T-helper 2 cell treated with Interferon-gamma antibody and Interleukin-4, amounts not matched to agents 5 μg/mL and 100 μg/mL, for 36 hours (primary cell): ENCODE measurements around the gene PSPC1.
"Not testable (repeated sequence)": the region's sequence is repeated elsewhere in the genome, so short reads cannot be mapped to it uniquely, and the experiment has no call there.

Source experiments
- DNase-seq: peaks from one replicate; pipeline ENCODE4 v3.0.0; 2021; ENCODE audit warnings: low spot score
- H3K27ac Mint-ChIP-seq: one replicate; pipeline ENCODE4 v1.8.0; 2021; ENCODE audit warnings: mild to moderate bottlenecking, mixed read lengths
- H3K27me3 Mint-ChIP-seq: one replicate; pipeline ENCODE4 v1.8.0; 2021; ENCODE audit warnings: low read depth, mixed read lengths
- H3K36me3 Mint-ChIP-seq: one replicate; pipeline ENCODE4 v1.8.0; 2021; ENCODE audit warnings: low read depth, mixed read lengths
- H3K4me1 Mint-ChIP-seq: one replicate; pipeline ENCODE4 v1.8.0; 2021; ENCODE audit warnings: low read depth, mixed read lengths
- H3K4me3 Mint-ChIP-seq: one replicate; pipeline ENCODE4 v1.8.0; 2022; ENCODE audit warnings: mild to moderate bottlenecking, moderate library complexity, mixed read lengths
- H3K9me3 Mint-ChIP-seq: one replicate; pipeline ENCODE4 v1.8.0; 2021; ENCODE audit warnings: mixed read lengths

The PSPC1 gene, protein sequence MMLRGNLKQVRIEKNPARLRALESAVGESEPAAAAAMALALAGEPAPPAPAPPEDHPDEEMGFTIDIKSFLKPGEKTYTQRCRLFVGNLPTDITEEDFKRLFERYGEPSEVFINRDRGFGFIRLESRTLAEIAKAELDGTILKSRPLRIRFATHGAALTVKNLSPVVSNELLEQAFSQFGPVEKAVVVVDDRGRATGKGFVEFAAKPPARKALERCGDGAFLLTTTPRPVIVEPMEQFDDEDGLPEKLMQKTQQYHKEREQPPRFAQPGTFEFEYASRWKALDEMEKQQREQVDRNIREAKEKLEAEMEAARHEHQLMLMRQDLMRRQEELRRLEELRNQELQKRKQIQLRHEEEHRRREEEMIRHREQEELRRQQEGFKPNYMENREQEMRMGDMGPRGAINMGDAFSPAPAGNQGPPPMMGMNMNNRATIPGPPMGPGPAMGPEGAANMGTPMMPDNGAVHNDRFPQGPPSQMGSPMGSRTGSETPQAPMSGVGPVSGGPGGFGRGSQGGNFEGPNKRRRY

DNA sequence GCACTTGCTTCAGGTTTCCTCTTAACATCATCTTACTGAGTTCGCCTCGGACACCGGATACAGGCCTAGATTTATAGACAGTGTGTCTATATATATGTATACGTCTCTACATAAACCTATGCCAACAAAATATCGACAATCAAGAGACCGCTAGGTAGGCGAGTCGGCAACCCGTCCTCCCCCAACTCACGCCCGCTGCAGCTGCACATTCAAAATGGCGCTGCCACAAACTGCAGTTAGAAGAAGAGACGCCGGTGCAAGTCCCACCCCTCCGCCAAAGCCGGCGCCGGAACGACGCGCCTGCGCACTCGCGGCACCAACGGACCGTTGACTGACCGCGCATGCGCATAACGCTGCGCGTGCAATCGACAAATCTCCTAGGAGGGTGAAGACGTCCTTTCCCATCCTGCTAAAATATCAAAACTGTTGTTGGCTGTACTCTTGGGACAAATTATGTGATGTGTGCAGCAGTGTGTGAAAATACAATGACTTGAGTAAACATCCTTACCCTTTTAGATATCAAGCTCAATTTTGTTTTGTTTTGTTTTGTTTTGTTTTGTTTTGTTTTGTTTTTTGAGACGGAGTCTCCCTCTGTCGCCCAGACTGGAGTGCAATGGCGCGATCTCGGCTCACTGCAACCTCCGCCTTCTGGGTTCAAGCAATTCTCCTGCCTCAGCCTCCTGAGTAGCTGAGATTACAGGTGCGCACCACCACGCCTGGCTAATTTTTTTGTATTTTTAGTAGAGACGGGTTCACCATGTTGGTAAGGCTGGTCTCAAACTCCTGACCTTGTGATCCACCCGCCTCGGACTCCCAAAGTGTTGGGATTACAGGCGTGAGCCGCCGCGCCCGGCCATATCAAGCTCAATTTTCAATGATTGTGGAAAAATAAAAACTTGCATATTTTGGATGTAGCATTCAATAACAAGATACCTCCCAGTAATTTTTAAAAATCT is at the start of gene PSPC1:
Gene PSPC1 (minus strand): TSS at position 219 of the 956 bp plus-strand sequence. CDS start 188 bp downstream, at position 31.
- H3K4me3 Mint-ChIP-seq, result peak within 1 kb of the TSS; percentile 99
- not testable (repeated sequence) for H3K27me3 Mint-ChIP-seq, H3K9me3 Mint-ChIP-seq, H3K4me1 Mint-ChIP-seq
- peaks cover 12% of the 10 kb centered on the region for H3K36me3 Mint-ChIP-seq
- peak within 1 kb of the TSS; percentile 99 for H3K27ac Mint-ChIP-seq
- peak; percentile 96 for DNase-seq

DNA sequence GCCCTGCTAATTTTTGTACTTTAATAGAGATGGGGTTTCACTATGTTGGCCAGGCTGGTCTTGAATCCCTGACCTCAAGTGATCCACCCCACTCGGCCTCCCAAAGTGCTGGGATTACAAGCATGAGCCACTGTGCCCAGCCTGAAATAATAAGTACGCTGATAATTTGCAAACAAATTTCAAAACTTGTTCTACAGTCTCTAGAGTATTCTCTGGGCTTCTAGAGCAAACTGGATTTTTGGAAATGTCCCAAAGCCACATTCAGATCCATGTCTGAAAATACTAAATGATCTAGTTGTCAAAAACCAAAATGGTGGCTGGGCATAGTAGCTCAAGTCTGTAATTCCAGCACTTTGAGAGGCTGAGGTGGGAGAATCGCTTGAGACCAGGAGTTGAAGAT is 39.9 kb upstream of the PSPC1 start:
- Mint-ChIP-seq H3K9me3 (no peaks in the 10 kb centered on the region), H3K27ac (no peak overlapping the region), H3K4me1 (no peaks in the 10 kb centered on the region), H3K27me3 (no peaks in the 10 kb centered on the region), H3K36me3 (peaks cover 47% of the 10 kb centered on the region), H3K4me3 (no peak overlapping the region)
- DNase-seq, result no peak

DNA sequence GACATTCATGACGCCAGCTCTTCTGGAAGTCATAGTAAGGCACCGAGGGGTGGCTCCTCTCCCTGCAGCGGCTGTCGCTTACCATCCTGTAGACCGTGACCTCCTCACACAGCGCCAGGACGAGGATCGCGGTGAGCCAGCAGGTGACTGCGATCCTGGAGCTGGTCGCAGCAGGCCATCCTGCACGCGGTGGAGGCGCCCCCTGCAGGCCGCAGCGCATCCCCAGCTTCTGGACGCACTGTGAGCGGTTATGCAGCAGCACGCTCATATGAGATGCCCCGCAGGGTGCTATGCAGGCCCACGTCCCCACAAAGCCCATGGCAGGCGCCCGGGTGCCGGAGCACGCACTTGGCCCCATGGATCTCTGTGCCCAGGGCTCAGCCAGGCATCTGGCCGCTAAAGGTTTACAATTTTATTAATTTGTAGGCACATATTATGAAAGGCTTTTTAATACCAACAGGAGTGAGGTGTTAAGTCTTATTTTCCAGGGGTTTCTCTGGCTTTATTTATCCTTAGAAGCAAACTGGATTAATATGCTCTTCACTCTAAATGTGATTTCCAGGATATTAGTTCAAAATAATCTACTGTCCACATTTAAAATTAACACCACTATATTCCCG is 35.6 kb upstream of the PSPC1 start:
- Mint-ChIP-seq H3K4me3 (no peak overlapping the region), H3K27ac (no peak overlapping the region), H3K27me3 (no peaks in the 10 kb centered on the region), H3K9me3 (no peaks in the 10 kb centered on the region), H3K4me1 (peaks cover 4% of the 10 kb centered on the region), H3K36me3 (peaks cover 26% of the 10 kb centered on the region)
- DNase-seq, result peak; percentile 12

DNA sequence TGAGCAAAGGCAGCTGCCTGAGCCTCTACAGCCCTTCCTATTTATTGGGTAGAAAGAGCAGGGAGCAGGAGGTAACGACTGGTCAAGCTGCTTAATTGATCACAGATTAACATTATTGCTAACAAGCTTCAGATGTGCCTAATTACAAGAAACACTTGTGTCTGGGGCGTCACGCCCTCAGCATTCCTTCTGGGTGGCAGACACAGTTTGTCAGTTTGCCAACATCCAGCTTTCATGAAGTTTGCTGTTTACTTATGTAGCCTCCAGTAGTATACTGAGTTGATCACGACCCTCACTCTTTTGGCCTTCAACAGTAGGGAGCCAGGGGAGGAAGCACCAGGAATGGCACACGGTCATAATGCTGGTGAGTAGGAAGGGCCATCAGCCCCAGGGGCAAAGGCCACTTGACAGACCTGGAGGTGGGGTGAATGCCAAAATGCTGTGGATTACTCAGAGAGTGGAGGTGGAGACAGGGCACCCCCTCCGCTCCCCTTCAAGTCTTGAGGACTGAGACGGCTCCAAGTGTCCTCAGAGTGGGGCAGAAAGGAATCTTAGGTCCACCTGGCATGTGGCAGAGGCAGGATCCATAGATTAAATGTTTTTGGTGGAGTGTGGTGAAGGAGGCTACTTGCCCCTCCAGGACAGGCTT is 34.9 kb upstream of the PSPC1 start:
- Mint-ChIP-seq H3K4me1 (peaks cover 4% of the 10 kb centered on the region), H3K4me3 (no peak overlapping the region), H3K36me3 (peaks cover 23% of the 10 kb centered on the region), H3K27me3 (no peaks in the 10 kb centered on the region), H3K27ac (peak overlapping the region; percentile 35), H3K9me3 (no peaks in the 10 kb centered on the region)
- no peak for DNase-seq

DNA sequence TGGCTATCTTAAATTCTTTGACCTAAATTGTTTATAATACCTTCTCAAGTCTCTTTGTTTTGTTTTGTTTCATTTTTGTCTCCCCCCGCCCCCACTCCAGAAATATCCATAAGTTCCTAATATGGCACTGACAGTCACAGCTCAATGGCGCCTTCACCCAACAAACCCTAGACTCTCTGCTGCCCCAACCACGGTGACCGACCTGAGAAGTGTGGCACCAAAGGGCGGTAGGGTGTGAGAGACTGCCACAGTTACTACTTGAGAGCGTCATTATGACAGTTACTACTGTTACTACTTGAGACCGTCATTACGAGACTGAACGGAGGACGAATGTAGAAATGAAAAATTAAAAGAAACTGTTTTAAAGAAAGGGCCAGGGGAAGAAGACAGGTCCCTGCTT is 34.4 kb upstream of the PSPC1 start:
- Mint-ChIP-seq H3K4me3 (no peak overlapping the region), H3K9me3 (no peaks in the 10 kb centered on the region), H3K4me1 (peaks cover 5% of the 10 kb centered on the region), H3K27ac (peak overlapping the region; percentile 35), H3K36me3 (peaks cover 25% of the 10 kb centered on the region), H3K27me3 (no peaks in the 10 kb centered on the region)
- DNase-seq, result no peak

DNA sequence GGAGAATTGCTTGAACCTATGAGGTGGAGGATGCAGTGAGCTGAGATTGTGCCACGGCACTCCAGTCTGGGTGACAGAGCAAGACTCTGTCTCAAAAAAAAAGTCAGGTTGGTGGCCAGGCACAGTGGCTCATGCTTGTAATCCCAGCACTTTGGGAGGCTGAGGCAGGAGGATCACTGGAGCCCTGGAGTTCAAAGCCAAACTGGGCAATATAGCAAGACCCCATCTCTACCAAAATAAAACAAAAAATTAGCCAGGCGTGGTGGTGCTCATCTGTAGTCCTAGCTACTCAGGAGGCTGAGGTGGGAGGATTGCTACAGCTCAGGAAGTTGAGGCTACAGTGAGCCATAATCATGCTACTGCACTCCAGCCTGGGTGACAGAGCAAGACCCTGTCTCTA is 33.1 kb upstream of the PSPC1 start:
- H3K9me3 Mint-ChIP-seq, H3K27ac Mint-ChIP-seq, H3K27me3 Mint-ChIP-seq, H3K4me3 Mint-ChIP-seq, DNase-seq, H3K4me1 Mint-ChIP-seq: not testable (repeated sequence)
- peaks cover 22% of the 10 kb centered on the region for H3K36me3 Mint-ChIP-seq

DNA sequence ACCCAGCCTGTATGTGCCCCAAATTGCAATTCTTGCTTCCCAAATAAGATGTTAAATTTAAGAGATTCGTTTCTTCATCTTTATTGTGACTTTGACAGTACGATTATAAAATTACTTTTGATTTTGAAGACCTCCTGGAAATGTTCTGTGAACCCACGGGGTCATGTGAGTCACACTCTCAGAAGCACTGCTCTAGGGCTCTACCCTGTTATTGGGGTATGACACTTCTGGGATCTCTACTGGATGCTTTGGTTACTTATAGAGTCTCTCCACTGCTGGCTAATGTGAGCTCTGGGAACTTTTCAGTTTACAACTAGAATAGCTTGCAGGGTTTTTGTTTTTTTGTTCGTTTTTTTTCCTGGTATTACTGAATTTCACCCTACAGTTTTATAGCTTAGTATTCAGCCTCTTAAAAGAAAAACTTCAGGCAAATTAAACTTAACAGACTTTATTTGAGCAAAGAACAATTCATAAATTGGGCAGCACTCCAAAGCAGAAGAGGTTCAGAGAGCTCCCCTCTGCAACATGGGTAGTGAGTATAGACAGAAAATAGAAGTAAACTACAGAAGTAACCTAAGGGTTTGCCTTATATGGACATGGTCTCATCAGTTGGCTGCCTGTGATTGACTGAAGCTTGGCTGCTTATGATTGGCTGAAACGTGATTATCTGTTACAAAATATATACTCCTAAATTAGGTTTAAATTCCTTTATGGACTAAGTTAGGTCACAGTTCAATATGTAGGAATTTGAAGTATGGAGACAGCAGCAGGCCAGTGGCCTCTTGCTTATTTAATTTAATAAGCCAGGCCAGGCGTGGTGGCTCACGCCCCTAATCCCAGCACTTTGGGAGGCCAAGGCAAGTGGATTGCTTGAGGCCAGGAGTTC is 28.5 kb upstream of the PSPC1 start:
- DNase-seq, result no peak
- Mint-ChIP-seq H3K27ac (no peak overlapping the region), H3K4me3 (no peak overlapping the region), H3K4me1 (peaks cover 2% of the 10 kb centered on the region), H3K27me3 (no peaks in the 10 kb centered on the region), H3K36me3 (peaks cover 8% of the 10 kb centered on the region), H3K9me3 (no peaks in the 10 kb centered on the region)

DNA sequence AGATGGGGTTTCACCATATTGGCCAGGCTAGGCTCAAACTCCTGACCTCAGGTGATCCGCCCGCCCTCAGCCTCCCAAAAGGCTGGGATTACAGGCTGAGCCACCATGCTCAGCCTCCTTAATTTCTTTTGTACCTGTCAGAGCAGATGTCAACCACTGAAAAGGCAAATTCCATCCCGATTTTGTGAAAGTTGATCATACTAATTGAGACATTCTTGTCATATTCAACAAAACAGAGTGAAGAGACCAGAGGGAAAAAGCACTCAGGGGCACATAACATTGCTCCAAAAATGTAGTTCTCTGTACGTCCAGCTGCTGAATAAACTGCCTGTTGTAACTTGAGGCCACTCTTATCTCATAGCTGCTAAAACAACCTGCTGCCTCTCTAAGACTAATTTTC is 27.4 kb upstream of the PSPC1 start:
- Mint-ChIP-seq H3K27me3 (no peaks in the 10 kb centered on the region), H3K4me3 (no peak overlapping the region), H3K4me1 (peaks cover 2% of the 10 kb centered on the region), H3K9me3 (no peaks in the 10 kb centered on the region), H3K27ac (no peak overlapping the region), H3K36me3 (peaks cover 8% of the 10 kb centered on the region)
- no peak for DNase-seq

DNA sequence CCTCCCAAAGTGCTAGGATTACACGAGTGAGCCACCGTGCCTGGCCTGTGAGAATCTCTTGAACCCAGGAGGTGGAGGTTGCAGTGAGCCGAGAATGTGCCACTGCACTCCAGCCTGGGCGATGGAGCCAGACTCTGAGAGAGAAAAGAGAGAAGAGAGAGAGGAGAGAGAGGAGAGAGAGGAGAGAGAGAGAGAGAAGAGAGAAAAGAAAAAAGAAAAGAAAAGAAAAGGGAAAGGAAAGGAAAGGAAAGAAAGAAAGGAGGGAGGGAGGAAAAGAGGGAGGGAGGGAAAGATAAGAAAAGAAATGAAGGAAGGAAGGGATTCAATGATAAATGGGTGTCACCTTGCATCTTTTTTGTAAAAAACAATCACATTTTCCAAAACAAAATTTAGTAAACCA is 23.0 kb upstream of the PSPC1 start:
- H3K9me3 Mint-ChIP-seq, result no peaks in the 10 kb centered on the region
- no peaks in the 10 kb centered on the region for H3K27me3 Mint-ChIP-seq
- no peaks in the 10 kb centered on the region for H3K4me1 Mint-ChIP-seq
- peaks cover 1% of the 10 kb centered on the region for H3K36me3 Mint-ChIP-seq
- no peak for DNase-seq
- no peak overlapping the region for H3K27ac Mint-ChIP-seq
- no peak overlapping the region for H3K4me3 Mint-ChIP-seq

DNA sequence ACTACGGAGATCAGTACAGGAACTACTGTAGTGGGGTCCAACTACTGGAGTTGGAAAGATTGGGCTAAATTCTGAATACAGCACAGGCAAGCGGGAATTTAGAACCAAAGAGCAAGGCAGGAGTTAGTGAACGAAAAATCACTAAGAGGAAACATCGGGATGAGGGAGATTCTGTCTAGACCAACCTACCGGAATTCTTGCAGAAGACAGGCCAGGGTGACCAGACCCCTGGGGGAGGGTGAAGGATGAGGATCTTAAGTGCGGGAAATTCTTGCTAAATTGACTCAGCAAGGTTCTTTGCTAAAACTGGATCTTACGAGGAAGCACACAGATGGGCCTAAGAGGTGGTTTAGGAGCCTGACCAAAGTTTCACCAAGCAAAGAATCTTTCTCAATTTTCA is 13.2 kb upstream of the PSPC1 start:
- no peak for DNase-seq
- H3K36me3 Mint-ChIP-seq, result no peaks in the 10 kb centered on the region
- no peaks in the 10 kb centered on the region for H3K9me3 Mint-ChIP-seq
- no peak overlapping the region for H3K4me3 Mint-ChIP-seq
- no peaks in the 10 kb centered on the region for H3K27me3 Mint-ChIP-seq
- no peak overlapping the region for H3K27ac Mint-ChIP-seq
- no peaks in the 10 kb centered on the region for H3K4me1 Mint-ChIP-seq

DNA sequence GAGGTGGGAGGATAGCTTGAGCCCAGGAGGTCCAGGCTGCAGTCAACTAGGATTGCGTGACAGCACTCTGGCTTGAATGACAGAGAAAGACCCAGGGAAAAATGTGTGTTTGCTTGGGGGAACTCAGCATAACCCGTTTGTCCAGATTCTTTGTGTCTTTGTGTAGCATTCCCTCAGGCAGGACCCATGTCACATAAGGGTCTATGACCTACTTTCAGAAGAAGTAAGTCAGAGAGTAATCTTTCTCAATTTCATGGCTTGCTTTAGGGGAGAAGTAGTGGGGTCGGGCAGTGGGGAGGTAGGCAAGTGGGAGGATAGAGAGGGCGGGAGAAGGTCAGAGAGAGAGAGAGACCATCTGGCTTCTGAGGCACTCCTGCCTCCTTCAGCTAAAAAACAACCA is 11.9 kb upstream of the PSPC1 start:
- no peaks in the 10 kb centered on the region for H3K9me3 Mint-ChIP-seq
- no peaks in the 10 kb centered on the region for H3K27me3 Mint-ChIP-seq
- no peaks in the 10 kb centered on the region for H3K4me1 Mint-ChIP-seq
- H3K36me3 Mint-ChIP-seq, result no peaks in the 10 kb centered on the region
- H3K4me3 Mint-ChIP-seq, result no peak overlapping the region
- no peak for DNase-seq
- H3K27ac Mint-ChIP-seq, result no peak overlapping the region

DNA sequence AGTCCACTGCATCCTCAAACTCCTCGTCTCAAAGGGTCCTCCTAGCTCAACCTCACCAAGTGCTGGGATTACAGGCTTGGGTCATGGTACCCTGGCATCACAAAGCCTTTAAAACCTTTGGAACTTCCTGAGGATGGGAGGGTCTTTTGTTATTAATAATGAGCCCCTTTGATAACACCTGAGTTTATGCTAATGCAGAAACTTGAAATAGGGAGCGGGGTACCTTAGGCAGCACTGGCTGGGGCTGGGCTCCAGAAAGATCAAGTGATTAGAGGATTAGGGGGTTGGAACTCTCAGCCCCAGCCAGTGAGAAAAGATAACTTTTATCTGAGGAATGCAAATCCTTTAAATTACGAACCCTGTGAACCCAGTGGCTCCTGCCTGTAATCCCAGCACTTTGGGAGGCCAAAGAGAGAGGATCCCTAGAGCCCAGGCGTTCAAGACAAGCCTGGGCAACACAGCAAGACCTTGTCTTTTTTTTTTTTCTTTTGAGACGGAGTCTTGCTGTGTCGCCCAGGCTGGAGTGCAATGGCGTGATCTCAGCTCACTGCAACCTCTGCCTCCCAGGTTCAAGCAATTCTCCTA is 9.3 kb upstream of the PSPC1 start:
- no peak overlapping the region for H3K27ac Mint-ChIP-seq
- H3K4me3 Mint-ChIP-seq, result no peak overlapping the region
- no peaks in the 10 kb centered on the region for H3K9me3 Mint-ChIP-seq
- H3K36me3 Mint-ChIP-seq, result no peaks in the 10 kb centered on the region
- DNase-seq, result no peak
- no peaks in the 10 kb centered on the region for H3K27me3 Mint-ChIP-seq
- no peaks in the 10 kb centered on the region for H3K4me1 Mint-ChIP-seq
